NCI-H524 treated with DMSO at 0.1 percent for 48 hours (cell line): ENCODE results near the gene WDR13.
A peak's percentile ranks its signal among the peaks of the same experiment; 100 is the strongest.
"Not testable (repeated sequence)": the region's sequence is repeated elsewhere in the genome, so short reads cannot be mapped to it uniquely, and the experiment has no call there.

ENCODE experiments used
- DNase-seq: peaks from one replicate; lab custom pipeline; 2025; lab: John Stamatoyannopoulos, UW

Gene WDR13

GRCh38 chrX:48595929-48596328 is 1.4 kb upstream of the WDR13 start:
- no peak for DNase-seq

- DNase-seq = no peak
Measured at GRCh38 chrX:48598614-48599013, 1.3 kb downstream of the WDR13 start.

- DNase-seq = no peak
Measured at GRCh38 chrX:48599341-48599740, 2.0 kb downstream of the WDR13 start.

GRCh38 chrX:48600226-48600625 is 2.9 kb downstream of the WDR13 start:
- no peak for DNase-seq

GRCh38 chrX:48601741-48602394 is 4.6 kb downstream of the WDR13 start:
- no peak for DNase-seq

- no peak for DNase-seq
Measured at GRCh38 chrX:48604701-48605100, 7.4 kb downstream of the WDR13 start.

GRCh38 chrX:48606091-48606490 is 8.8 kb downstream of the WDR13 start:
- no peak for DNase-seq

- DNase-seq = no peak
Measured at GRCh38 chrX:48611703-48612102, 14.4 kb downstream of the WDR13 start.

- no peak for DNase-seq
Measured at GRCh38 chrX:48613502-48614160, 16.3 kb downstream of the WDR13 start.

- no peak for DNase-seq
Measured at GRCh38 chrX:48616576-48616975, 19.3 kb downstream of the WDR13 start.

- DNase-seq = no peak
Measured at GRCh38 chrX:48617542-48618340, 20.4 kb downstream of the WDR13 start.

- no peak for DNase-seq
Measured at GRCh38 chrX:48626401-48627298, 29.4 kb downstream of the WDR13 start.

- peak; percentile 36 for DNase-seq
Measured at GRCh38 chrX:48631376-48632090, 34.2 kb downstream of the WDR13 start.

GRCh38 chrX:48632207-48632606 is 34.9 kb downstream of the WDR13 start:
- DNase-seq = no peak

GRCh38 chrX:48636301-48636700 is 39.0 kb downstream of the WDR13 start:
- DNase-seq = no peak

GRCh38 chrX:48636776-48637175 is 39.5 kb downstream of the WDR13 start:
- no peak for DNase-seq

GRCh38 chrX:48645669-48646068 is 48.4 kb downstream of the WDR13 start:
- DNase-seq = no peak

GRCh38 chrX:48648336-48648751 is 51.1 kb downstream of the WDR13 start:
- DNase-seq = peak; percentile 61

- no peak for DNase-seq
Measured at GRCh38 chrX:48649102-48649501, 51.8 kb downstream of the WDR13 start.

- DNase-seq = not testable (repeated sequence)
Measured at GRCh38 chrX:48652055-48652579, 54.8 kb downstream of the WDR13 start.

- not testable (repeated sequence) for DNase-seq
Measured at GRCh38 chrX:48654746-48655145, 57.5 kb downstream of the WDR13 start.
